ENCODE results near the gene SUSD4.
"Not testable (repeated sequence)": the region's sequence is repeated elsewhere in the genome, so short reads cannot be mapped to it uniquely, and the experiment has no call there.

Gene SUSD4

DNA sequence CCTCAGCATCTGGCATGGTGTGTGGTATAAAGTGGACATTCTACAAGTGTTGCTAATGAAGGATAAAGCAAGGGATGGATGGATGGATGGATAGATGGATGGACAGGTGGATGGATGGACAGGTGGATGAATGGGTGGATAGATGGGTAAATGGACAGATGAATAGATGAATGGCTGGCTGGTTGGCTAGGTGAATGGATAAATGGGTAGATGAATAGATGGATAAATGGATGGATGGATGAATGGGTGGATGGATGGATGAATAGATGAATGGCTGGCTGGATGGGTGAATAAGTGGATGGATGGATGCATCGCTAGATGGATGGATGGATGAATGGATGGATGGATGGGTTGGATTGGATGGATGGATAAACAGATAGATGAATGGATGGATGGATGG, 66.2 kb downstream of the SUSD4 start:
- no peak for DNase-seq (ENCODE audit: low read depth in 1 of 2, low spot score in 1 of 2)

DNA sequence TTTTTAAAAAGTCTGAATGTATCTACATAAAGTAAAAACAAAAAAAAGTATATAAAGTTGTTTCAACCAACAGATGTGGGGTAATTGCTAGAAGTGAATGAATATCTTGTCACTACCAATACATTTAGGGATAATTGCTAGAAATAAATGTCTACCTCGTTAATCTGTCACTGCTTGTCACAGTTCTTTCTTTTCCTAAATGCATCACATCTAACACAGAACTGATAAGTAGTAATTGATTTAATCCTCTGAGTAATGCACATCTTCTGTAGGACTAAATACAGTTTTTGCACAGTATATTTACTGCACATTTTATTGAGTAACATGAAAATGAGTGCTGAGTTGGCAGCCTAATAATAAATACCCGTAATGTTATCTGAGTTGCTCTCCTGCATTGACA, 72.2 kb downstream of the SUSD4 start:
- DNase-seq (ENCODE audit: low read depth in 1 of 2, low spot score in 1 of 2): no peak

- no peak for DNase-seq (ENCODE audit: low read depth in 1 of 2, low spot score in 1 of 2)
Observed at GRCh38 chr1:223290397-223290796, 73.6 kb downstream of the SUSD4 start.

GRCh38 chr1:223289621-223290020, 74.4 kb downstream of the SUSD4 start:
- no peak for DNase-seq (ENCODE audit: low read depth in 1 of 2, low spot score in 1 of 2)

- DNase-seq (ENCODE audit: low read depth in 1 of 2, low spot score in 1 of 2): no peak
Observed at GRCh38 chr1:223288826-223289225, 75.2 kb downstream of the SUSD4 start.

DNA sequence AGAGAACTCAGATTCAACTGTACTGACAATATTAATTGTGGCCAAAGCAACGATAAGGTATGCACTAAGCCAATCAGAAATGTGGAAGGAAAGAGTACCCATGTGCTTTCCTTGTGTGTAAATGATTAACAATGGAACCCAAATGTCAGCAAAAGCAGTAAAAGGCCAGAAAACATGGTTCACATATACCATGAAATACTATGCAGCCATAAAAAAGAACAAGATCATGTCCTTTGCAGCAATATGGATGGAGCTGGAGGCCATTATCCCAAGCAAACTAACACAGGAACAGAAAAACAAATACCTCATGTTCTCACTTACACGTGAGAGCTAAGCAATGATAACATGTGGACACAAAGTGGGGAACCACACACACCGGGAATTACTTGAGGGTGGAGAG, 78.5 kb downstream of the SUSD4 start:
- no peak for DNase-seq (ENCODE audit: low read depth in 1 of 2, low spot score in 1 of 2)

- not testable (repeated sequence) for DNase-seq (ENCODE audit: low read depth in 1 of 2, low spot score in 1 of 2)
Observed at GRCh38 chr1:223283697-223284096, 80.3 kb downstream of the SUSD4 start.

- not testable (repeated sequence) for DNase-seq (ENCODE audit: low read depth in 1 of 2, low spot score in 1 of 2)
Observed at GRCh38 chr1:223278311-223278710, 85.7 kb downstream of the SUSD4 start.

- no peak for DNase-seq (ENCODE audit: low read depth in 1 of 2, low spot score in 1 of 2)
Observed at GRCh38 chr1:223276029-223276428, 87.9 kb downstream of the SUSD4 start.

- DNase-seq (ENCODE audit: low read depth in 1 of 2, low spot score in 1 of 2): no peak
Observed at GRCh38 chr1:223273511-223273910, 90.5 kb downstream of the SUSD4 start.

DNA sequence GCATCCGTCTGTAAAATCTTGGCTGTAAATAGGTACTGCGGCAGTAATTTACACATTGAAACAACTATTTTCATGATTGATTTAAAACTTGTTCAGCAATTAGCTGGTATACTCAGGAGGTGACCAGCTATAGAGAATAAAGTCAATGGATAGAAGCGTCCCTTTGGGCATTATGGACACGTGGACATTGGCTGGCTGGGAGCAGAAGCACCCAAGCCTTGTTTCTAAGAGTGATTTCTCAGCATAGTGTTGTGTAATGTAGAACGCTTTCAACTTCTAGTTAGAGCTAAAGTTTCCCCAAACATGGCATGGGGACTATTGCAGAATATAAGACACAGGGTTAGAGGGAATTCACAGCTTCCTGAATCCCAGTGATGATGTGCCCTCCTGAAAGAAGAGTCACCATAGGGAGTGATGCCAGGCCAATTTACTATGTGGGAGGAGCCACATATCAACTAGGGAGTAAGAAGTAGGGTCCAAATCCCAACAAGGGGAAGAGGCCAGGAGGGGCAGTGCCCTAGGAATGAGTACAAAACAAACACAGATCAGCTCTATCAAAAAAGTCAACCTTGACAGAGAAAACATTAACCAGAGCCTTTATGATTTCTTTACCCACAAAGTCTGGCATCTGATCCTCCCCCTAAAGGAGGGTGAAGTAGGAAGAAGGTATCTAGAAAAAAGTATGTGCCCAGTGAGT, 92.7 kb downstream of the SUSD4 start:
- no peak for DNase-seq (ENCODE audit: low read depth in 1 of 2, low spot score in 1 of 2)

DNA sequence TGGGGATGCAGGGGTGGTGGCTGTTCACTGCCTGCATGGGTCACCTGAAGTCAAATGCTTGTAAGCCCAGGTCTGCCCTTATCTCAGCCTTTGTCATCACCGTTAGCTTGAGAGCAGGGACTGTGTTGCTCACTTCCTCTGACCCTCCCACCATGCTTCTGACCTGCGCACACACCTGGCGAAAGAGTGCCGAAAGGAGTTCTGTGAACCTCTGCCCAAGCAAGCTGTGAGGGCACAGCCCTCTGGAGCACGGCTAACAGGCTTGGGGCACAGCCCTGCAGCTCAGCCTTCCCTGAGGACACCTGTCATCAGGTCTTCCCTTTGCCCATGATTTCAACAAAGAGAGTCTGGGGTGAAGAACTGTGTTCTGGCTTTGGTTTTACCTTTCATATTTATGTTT, 93.8 kb downstream of the SUSD4 start:
- DNase-seq (ENCODE audit: low read depth in 1 of 2, low spot score in 1 of 2): no peak

GRCh38 chr1:223269006-223269405, 95.0 kb downstream of the SUSD4 start:
- no peak for DNase-seq (ENCODE audit: low read depth in 1 of 2, low spot score in 1 of 2)

- no peak for DNase-seq (ENCODE audit: low read depth in 1 of 2, low spot score in 1 of 2)
Observed at GRCh38 chr1:223266632-223267172, 97.3 kb downstream of the SUSD4 start.

DNA sequence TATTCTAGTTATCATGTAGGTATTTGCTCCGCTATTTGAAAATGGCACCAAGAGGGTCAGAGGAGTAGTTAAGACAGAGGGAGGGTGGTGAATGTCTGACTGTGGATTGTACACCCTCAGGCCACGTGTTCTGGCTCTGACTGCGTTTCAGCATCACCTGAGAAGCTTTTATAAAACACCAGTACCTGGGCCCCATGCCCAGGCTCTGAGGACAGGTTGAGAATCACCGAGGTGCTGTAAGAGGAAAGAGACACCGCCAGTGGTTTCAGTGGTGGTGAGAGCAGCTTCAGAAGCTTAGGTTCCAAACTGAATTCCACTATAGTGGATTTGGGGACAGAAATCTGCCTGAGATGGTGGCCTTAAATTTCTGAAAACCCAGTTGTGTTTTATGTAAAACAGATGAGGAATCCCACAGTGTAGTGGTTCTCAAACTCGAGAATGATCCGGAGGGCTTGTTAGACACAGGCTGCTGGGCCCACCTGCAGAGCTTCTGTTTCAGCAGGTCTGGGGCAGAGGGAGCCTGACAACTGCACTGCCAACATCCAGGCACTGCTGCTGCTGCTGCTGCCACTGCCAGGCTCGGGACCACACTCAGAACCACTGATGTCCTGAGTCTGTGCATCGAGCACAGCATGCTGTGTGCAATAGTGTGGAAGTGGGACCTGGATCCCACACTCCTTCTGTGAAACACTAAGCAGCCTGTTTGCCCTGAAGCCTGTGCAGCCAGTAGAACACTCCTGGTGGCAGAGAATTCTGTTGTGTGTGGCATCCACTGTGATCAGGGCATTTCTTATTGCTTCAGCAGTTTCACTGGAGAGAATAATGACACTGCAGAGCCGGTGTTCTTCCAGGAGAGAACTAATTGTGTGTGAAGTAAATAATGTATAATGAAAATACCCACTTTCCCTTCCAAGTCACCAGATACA, 98.7 kb downstream of the SUSD4 start:
- no peak for DNase-seq (ENCODE audit: low read depth in 1 of 2, low spot score in 1 of 2)

DNA sequence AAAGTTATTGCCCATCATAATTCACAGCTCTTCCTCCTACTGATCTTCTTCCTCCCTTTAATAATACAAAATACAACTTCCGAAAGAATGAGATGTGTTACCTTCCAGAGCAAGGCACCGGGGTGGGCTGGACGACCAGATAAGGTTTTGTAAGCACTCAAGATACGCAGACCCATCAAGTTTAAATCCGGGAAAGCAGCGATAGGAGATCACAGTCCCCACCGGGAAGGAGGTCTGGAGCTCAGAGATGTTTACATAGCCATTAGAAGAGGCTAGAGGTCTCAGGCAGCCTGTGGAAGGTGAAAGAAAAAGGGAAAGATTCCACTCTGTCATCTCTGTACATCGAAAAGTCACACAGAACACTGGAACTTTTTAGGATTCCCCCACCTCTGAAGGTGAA, 99.4 kb downstream of the SUSD4 start:
- DNase-seq (ENCODE audit: low read depth in 1 of 2, low spot score in 1 of 2): no peak

GRCh38 chr1:223261914-223262313, 102.1 kb downstream of the SUSD4 start:
- DNase-seq (ENCODE audit: low read depth in 1 of 2, low spot score in 1 of 2): no peak

- no peak for DNase-seq (ENCODE audit: low read depth in 1 of 2, low spot score in 1 of 2)
Observed at GRCh38 chr1:223260712-223261111, 103.3 kb downstream of the SUSD4 start.

GRCh38 chr1:223259462-223259861, 104.5 kb downstream of the SUSD4 start:
- DNase-seq (ENCODE audit: low read depth in 1 of 2, low spot score in 1 of 2): no peak

DNA sequence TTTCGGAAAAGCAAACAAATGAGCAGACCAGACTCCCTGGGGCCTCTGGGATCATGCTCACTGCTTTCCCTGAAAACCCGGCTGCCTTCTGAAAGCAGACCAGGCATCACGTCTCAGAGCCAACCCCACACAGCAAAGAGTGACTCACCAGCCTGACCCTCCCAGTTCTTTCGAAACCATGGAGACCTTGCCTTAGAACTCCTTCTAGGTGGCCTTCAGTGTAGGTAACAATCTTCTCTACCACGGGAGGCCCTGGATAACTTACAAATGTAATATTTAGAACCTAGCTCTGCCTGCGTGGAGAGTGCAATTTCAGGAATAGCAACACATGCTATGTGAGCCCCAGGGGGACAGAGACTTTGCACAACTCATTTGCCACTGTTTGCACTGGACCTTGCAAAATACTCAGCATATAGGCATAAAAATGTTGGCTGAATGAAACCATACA, 105.2 kb downstream of the SUSD4 start:
- no peak for DNase-seq (ENCODE audit: low read depth in 1 of 2, low spot score in 1 of 2)

GRCh38 chr1:223257856-223258550, 106.0 kb downstream of the SUSD4 start:
- no peak for DNase-seq (ENCODE audit: low read depth in 1 of 2, low spot score in 1 of 2)
